SK-N-MC (cell line): ENCODE data around the gene SERPINA3.

Source experiments
- EZH2 ChIP-seq: fragments of 200-600 bp; sonication (generic); IDR thresholded peaks from one replicate; pipeline ENCODE4 v1.6.1; 2017; ENCODE audit warnings: antibody characterized with exemption
- POLR2AphosphoS5 ChIP-seq: IDR thresholded peaks from 2 replicates; pipeline ENCODE4 v1.6.1; 2012; ENCODE audit warnings: mild to moderate bottlenecking, low read depth, low read length, borderline replicate concordance

DNA sequence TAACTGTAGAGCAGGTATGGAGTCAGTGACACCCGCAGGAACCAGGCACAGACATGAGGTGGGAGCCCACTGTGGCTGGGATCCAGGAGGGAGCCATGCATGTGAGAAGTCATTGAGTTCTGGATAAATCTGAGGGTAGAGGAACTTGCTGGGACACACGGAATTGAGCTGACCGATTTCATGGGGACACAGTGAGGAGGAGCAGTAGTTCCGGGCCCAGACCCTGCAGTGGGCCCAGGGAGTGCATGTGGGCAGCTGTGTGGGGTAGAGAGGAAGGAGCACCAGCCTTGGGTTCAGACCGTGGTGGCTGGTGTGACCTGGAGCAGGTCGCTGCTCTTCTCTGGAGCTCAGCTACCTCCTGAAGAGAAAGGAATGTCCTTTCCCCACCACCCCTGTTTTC lies 8.4 kb downstream of the SERPINA3 start:
- TF ChIP-seq EZH2: no peak
- TF ChIP-seq POLR2AphosphoS5: no peak
